GM19324 (cell line): ENCODE data around the gene OPTC.

Source experiments
- ATAC-seq: cut with Tn5 transposase; IDR thresholded peaks from one replicate; pipeline ENCODE4 v1.9.1; 2021; ENCODE audit warnings: mild to moderate bottlenecking, moderate library complexity; ENCODE audit not compliant: unreplicated experiment, low FRiP score

Gene OPTC

DNA sequence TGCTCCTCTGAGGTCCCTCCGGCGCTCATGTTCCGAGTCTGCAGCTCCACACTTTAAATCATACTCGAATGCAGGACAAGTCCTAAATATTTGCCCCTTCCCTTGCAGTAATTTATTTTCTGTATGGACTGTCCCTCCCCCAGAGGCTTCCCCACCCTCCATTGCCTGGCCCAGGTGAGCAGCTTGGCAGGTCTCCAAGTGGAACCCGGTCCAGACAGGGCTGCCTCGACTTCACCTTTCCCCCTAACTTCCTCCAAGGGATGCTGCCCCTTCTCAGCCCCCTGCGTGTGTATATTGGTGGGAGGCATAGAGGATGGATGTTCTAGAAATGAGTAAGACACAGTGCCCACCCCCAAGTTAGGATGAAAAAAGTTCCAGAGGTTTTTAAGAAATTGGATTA lies 5.4 kb upstream of the OPTC start:
- ATAC-seq, result no peak

DNA sequence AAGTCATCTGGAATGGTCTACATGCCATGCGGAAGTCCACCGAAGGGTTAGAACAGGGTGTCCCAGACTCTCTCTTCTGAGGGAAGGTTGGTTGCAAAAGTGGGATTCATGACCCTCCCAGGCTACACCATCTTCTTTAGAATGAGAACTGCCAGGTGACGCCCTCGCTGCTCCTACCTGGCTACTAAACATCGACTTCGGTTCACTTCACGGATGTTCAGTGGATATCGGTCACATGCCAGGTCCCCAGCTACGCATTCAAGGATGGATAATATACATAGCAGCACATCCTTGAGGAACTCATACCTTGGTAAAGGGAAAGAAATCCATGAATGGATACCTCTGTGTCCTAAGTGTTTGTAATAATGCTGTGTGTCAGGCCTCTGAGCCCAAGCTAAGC lies 3.3 kb upstream of the OPTC start:
- no peak for ATAC-seq

DNA sequence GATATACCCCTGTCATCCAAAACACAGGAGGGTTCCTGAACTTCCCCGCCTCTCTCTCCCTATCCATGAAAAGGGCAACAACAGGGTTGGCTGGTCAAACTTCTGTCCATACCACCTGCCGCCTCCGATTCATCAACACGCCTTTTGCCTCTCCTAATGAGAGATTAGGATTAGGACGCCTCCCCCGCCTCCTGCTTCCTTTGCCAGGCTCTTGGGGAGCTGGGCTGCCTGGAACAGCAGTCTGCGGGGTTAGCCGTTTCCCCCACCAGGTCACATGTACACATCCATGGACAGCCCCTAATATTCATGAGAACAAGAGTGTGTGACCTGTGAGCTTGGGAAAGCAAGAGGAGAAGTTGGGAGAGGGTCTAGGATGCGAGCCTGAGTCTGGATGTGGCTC lies 2.3 kb upstream of the OPTC start:
- ATAC-seq, result no peak

GRCh38 chr1:203492082-203492747 lies 1.7 kb upstream of the OPTC start:
- ATAC-seq, result no peak

DNA sequence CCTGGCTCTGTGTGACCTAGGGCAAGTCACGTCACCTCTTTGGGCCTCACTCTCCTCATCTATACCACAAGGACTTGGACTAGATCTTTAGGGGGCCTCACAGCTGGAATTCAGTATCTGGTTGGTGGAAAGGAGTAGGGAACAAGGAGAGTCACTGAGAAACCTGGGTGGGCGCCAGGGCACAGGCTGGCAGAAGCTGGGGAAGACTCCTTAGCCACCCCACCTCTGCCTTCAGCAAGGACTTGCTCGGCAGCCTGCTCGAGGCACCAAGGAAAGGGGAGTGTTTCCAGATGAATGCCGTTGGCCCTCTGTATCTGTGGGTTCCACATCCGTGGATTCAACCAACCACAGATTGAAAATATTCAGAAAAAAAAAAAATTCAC lies 1.2 kb upstream of the OPTC start:
- no peak for ATAC-seq

GRCh38 chr1:203495845-203496244 lies 1.9 kb downstream of the OPTC start:
- no peak for ATAC-seq

DNA sequence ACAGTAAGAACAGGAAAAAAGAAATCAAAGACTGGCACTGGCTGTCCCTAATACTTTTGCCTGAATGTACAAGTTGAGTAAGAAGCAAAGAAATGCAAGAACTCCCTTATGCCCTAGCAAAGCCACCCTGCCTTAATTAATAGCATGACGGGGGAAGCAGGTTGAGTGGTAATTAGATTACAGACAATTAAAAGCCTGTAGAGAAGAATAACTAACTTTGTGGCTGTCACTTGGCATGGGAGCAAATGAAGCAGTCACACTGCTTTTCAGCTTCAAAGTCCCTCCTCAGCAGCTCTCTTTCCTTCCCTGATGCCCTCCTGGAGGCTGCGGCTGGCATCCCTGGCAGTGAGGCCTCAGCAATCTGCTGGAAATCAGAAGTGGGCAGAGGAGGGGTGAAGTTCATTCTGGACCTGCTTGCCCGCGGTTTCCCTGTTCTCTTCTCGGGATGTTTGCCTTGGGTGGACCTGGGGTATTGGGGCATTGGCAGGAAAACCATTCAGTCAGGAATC lies 3.4 kb downstream of the OPTC start:
- ATAC-seq, result no peak

DNA sequence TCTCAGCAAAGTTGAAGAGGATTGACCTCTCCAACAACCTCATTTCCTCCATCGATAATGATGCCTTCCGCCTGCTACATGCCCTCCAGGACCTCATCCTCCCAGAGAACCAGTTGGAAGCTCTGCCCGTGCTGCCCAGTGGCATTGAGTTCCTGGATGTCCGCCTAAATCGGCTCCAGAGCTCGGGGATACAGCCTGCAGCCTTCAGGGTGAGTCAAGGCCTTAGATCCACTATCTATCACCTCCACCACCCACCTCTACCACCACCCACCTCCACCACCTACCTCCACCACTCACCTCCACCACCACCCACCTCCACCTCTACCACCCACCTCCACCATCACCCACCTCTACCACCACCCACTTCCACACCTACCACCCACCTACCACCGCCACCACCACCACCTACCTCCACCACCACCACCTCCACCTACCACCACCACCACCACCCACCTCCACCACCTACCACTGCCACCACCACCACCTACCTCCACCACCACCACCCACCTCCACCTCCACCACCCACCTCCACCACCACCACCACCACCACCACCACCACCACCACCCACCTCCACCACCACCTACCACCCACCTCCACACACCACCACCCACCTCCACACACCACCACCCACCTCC lies 5.8 kb downstream of the OPTC start:
- ATAC-seq, result no peak

GRCh38 chr1:203500279-203500678 lies 6.3 kb downstream of the OPTC start:
- ATAC-seq, result no peak

- no peak for ATAC-seq
Observed at GRCh38 chr1:203503836-203504235, 9.9 kb downstream of the OPTC start.

- ATAC-seq, result no peak
Observed at GRCh38 chr1:203504400-203505250, 10.7 kb downstream of the OPTC start.

- no peak for ATAC-seq
Observed at GRCh38 chr1:203505526-203506204, 11.7 kb downstream of the OPTC start.

DNA sequence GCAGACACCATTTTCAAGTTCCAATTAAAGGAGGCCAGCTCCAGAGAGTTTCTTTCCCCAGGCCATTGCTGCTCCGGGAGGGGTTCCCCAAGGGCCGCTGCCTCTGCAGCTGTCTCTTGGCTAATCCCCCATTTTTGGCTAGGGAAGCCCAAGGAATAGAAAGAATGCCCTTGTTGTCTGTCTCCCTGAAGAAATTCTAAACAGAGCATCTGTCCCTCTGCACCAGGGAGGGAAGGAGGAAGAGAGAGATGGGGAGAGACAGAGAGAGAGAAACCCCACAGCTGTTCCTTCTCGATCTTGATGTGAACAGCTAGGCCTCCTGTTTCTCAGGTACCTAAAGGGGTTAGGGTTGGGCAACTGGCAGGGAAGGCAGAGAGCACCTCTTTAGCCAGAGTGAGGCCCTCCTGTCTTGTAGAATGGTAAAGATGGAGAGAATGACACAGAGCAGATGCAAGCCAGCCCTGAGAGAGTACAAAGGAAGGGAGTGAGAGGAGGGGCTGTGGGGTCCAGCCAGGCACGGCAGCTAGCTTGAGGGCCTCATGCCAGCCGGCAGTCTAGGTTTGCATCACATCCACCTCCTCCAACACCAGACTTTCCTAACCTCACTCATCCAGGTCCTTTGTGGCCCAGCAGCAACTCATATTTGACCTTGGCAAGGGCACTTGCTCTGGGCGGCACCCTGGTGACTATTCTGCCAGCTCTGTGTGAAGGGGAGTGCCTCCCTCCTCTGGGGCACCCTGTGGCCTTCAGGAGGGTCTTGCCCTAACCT lies 13.1 kb downstream of the OPTC start:
- ATAC-seq, result no peak

- ATAC-seq, result no peak
Observed at GRCh38 chr1:203507759-203508158, 13.8 kb downstream of the OPTC start.

DNA sequence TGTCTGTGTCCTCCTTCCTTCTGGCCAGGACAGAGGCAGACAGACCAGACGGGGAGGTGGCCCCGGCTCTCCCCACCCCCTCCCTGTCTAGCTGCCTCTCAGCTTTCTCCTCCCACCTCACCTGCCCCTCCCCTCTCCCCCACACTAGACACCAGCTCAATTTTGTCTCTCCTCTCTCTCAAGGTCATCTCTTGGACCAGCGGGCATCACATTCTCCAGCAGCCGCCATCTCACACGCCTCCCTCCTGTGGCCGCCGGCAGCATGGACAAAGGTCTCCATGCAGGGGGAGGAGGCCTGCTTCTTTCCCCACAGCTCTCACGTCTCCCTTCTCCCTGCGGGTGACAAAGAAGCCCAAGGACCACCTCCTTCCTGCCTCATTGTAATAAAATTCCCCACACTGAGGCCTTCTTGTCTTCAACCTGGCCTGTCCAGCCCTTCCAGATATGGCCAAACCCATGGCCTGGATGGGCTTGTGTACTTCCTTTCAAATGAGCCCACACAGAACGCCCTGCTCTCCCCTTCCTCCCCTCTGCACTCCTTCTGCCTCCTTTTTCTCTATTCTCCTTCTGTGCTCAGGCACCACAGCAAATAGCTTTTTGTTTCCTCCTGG lies 14.6 kb downstream of the OPTC start:
- no peak for ATAC-seq

- ATAC-seq, result no peak
Observed at GRCh38 chr1:203509135-203509534, 15.2 kb downstream of the OPTC start.

DNA sequence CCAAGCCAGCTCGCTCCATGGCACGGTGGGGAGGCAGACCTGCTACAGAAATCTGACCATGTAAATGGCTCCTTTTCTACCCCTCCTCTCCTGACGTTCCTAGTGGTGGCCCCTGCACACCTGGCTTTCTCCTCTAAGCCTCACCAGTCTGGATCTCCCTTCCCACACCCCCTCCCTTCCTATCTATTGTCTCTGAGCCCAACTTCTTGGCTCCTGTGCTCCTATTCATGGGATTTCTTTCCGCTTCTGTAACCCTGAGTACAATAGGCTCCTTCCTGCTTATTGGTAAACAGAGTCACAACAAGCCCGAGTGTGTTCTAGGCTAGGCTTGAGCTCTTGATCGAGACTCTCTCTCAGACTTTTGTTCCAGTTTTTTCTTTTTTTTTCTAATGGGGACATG lies 17.6 kb downstream of the OPTC start:
- no peak for ATAC-seq

- ATAC-seq, result no peak
Observed at GRCh38 chr1:203511930-203512329, 18.0 kb downstream of the OPTC start.

- no peak for ATAC-seq
Observed at GRCh38 chr1:203512517-203512847, 18.5 kb downstream of the OPTC start.
